ENCODE measurements around the gene CELSR1. TPM values are rescaled to one million over a fixed set of nuclear protein-coding genes. Genes with fewer than 3 reads are reported as not detected.

Gene CELSR1
- total and polyA plus RNA-seq, 2 of the 13 experiments (the other 11 are each of a cell fraction or from before 2014, with no cell fraction given), result 0.78 to 1.8 TPM

DNA sequence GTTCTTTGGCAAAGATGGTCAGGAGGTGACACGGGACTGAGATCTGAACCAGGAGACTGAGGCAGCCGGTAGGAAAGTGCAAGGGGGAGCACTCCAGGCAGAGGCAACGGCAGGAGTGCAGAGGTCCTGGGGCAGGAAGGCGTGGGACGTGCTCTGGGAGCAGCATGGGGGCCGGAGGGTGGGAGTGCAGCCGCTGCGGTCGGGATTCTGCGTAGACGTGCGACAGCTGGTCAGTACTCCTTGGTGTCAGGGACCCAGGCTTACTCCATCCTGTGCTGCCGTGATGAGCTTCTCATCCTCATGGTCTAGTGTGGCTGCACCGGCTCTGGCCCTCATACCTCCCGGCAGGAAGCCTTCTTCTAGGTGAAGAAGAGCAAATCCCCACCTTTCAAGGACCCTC is 218.8 kb downstream of the CELSR1 start:
- Histone ChIP-seq H3K4me2 (ENCODE audit: low read depth, low read length) (no peak overlapping the region), H3K79me2 (ENCODE audit: insufficient read depth, low read length) (no peaks in the 10 kb centered on the region), H4K20me1 (ENCODE audit: insufficient read depth, low read length) (no peaks in the 10 kb centered on the region), H2AFZ (ENCODE audit: low read length) (no peak overlapping the region), H3K36me3 (replicated peaks in 1 of 2; ENCODE audit: control insufficient read depth in 1 of 2, insufficient read depth in 2 of 2, low read length in 2 of 2) (peaks cover 13 to 71% of the 10 kb centered on the region in 2 experiments), H3K9ac (ENCODE audit: insufficient read depth, low read depth, low read length) (no peak overlapping the region), H3K27ac (ENCODE audit: extremely low read length, insufficient read depth, low read length) (no peak overlapping the region), H3K9me3 (ENCODE audit: low read length) (no peaks in the 10 kb centered on the region), H3K4me1 (ENCODE audit: insufficient read depth, low read length) (no peaks in the 10 kb centered on the region), H3K27me3 (ENCODE audit: control insufficient read depth in 1 of 2, insufficient read depth in 2 of 2, low read length in 2 of 2) (no peaks in the 10 kb centered on the region), H3K4me3 (replicated peaks in 1 of 3; ENCODE audit: insufficient read depth in 1 of 3, low read depth in 2 of 3, low read length in 3 of 3) (no peak overlapping the region)
- WGBS (ENCODE audit: low lambda C conversion rate), result 98% methylated on average over 13 of the region's 15 CpGs
- intact Hi-C loops (cut with micrococcal nuclease; ENCODE audit: unreplicated experiment), result no loop called here
- in situ Hi-C loops (cut with HindIII; ENCODE audit: extremely low pct_ligation_motif_present, low pct_unique_long_range_greater_than_20kb), result loop anchor here (10.0 kb wide), 1 partner anchor 304 kb away; no protein-coding TSS in a partner anchor
- ATAC-seq (no peak), FAIRE-seq (no peak), DNase-seq (ENCODE audit: low spot score) (no peak)
- CTCF ChIA-PET (ENCODE audit: low intra/inter-chr PET ratio, low total read pairs), result no interaction called here
- BruUV-seq (replicated peaks), result no TSS peak
- TF ChIP-seq ZNF281 (CRISPR knock-in tag; IDR thresholded peaks at IDR 0.05; ENCODE audit: borderline replicate concordance) (no peak), ZNF44 (CRISPR knock-in tag; IDR thresholded peaks at IDR 0.05) (no peak), ASH2L (IDR thresholded peaks at IDR 0.05; ENCODE audit: insufficient read length, low read depth, low read length) (no peak), BRCA1 (CRISPR knock-in tag; IDR thresholded peaks at IDR 0.05) (no peak), TP53 (CRISPR knock-in tag; conservative IDR thresholded peaks at IDR 0.05) (no peak), RNF2 (conservative IDR thresholded peaks at IDR 0.05; ENCODE audit: low read depth) (no peak)
- POLR2A ChIA-PET, result no interaction called here

DNA sequence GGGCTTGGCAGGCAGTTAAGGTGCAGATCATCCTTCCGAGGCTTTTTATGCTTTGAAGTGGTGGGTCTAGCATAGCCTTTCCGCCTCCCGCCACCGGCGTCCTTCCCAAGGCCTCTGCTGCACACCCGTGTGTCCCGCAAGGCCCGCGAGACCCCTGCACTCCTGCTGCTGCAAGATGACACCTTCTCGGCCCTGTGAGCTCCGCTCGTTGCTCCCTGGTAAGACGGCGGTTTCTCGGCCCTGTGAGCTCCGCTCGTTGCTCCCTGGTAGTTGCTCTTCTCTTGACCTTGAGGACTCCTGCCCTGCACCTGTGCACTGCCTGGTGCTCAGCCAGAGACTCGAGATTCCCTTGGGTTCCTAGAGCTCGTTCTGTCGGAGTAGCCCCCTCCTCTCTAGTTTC is 219.8 kb downstream of the CELSR1 start:
- ATAC-seq, result no peak
- Histone ChIP-seq H3K27me3 (ENCODE audit: control insufficient read depth in 1 of 2, insufficient read depth in 2 of 2, low read length in 2 of 2) (no peaks in the 10 kb centered on the region), H2AFZ (ENCODE audit: low read length) (no peak overlapping the region), H4K20me1 (ENCODE audit: insufficient read depth, low read length) (no peaks in the 10 kb centered on the region), H3K36me3 (replicated peaks in 1 of 2; ENCODE audit: control insufficient read depth in 1 of 2, insufficient read depth in 2 of 2, low read length in 2 of 2) (peaks cover 8 to 62% of the 10 kb centered on the region in 2 experiments), H3K79me2 (ENCODE audit: insufficient read depth, low read length) (no peaks in the 10 kb centered on the region), H3K27ac (ENCODE audit: extremely low read length, insufficient read depth, low read length) (no peak overlapping the region), H3K9me3 (ENCODE audit: low read length) (no peaks in the 10 kb centered on the region), H3K4me3 (replicated peaks in 1 of 3; ENCODE audit: insufficient read depth in 1 of 3, low read depth in 2 of 3, low read length in 3 of 3) (no peak overlapping the region), H3K9ac (ENCODE audit: insufficient read depth, low read depth, low read length) (no peak overlapping the region), H3K4me1 (ENCODE audit: insufficient read depth, low read length) (no peaks in the 10 kb centered on the region), H3K4me2 (ENCODE audit: low read depth, low read length) (no peak overlapping the region)
- FAIRE-seq, result no peak
- in situ Hi-C loops (cut with HindIII; ENCODE audit: extremely low pct_ligation_motif_present, low pct_unique_long_range_greater_than_20kb) (loop anchor here (10.0 kb wide), 1 partner anchor 303 kb away; no protein-coding TSS in a partner anchor), intact Hi-C loops (cut with micrococcal nuclease; ENCODE audit: unreplicated experiment) (no loop called here)
- POLR2A ChIA-PET, result no interaction called here
- 96% methylated on average over 20 of the region's 20 CpGs for WGBS (ENCODE audit: low lambda C conversion rate)
- BruUV-seq (replicated peaks), result no TSS peak
- DNase-seq (ENCODE audit: low spot score), result no peak
- CTCF ChIA-PET (ENCODE audit: low intra/inter-chr PET ratio, low total read pairs), result no interaction called here
- TF ChIP-seq JUN (CRISPR knock-in tag; IDR thresholded peaks at IDR 0.05) (no peak), SIN3B (IDR thresholded peaks at IDR 0.05; ENCODE audit: low read length) (no peak), ZNF737 (CRISPR knock-in tag; IDR thresholded peaks at IDR 0.05; ENCODE audit: borderline replicate concordance) (no peak), HOXA5 (CRISPR knock-in tag; IDR thresholded peaks at IDR 0.05) (no peak), TFE3 (CRISPR knock-in tag; IDR thresholded peaks at IDR 0.05) (no peak), SYNCRIP (IDR thresholded peaks at IDR 0.05; ENCODE audit: insufficient read depth, low read depth, low read length) (no peak), MTA3 (CRISPR knock-in tag; IDR thresholded peaks at IDR 0.05) (no peak), ATAD3A (CRISPR knock-in tag; IDR thresholded peaks at IDR 0.05) (no peak), SIN3A (IDR thresholded peaks at IDR 0.05; ENCODE audit: borderline replicate concordance, low read depth, low read length) (no peak)
- TF ChIP-seq, protein P1, sequence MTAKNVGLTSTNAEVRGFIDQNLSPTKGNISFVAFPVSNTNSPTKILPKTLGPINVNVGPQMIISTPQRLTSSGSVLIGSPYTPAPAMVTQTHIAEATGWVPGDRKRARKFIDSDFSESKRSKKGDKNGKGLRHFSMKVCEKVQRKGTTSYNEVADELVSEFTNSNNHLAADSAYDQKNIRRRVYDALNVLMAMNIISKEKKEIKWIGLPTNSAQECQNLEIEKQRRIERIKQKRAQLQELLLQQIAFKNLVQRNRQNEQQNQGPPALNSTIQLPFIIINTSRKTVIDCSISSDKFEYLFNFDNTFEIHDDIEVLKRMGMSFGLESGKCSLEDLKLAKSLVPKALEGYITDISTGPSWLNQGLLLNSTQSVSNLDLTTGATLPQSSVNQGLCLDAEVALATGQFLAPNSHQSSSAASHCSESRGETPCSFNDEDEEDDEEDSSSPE (CRISPR knock-in tag; IDR thresholded peaks at IDR 0.05), result no peak
